GM23248 (cell line): Measurements from ENCODE around the gene ARIH2. TPM values are rescaled to one million over a fixed set of nuclear protein-coding genes. Genes with fewer than 3 reads are reported as not detected.
"Not testable (repeated sequence)": the region's sequence is repeated elsewhere in the genome, so short reads cannot be mapped to it uniquely, and the experiment has no call there.

Experiments used
- DNase-seq: peaks from one replicate; pipeline ENCODE4 v3.0.0-alpha.2; 2015
- H2AFZ ChIP-seq: fragments of 200-600 bp; sonication (generic); 2 replicates; pipeline ENCODE4 v1.6.1; 2016; ENCODE audit warnings: antibody characterized with exemption
- H3F3A ChIP-seq: fragments of 200-600 bp; sonication (generic); 2 replicates; pipeline ENCODE4 v1.6.1; 2016; ENCODE audit warnings: mild to moderate bottlenecking, antibody characterized with exemption, mixed run types; ENCODE audit not compliant: insufficient read depth
- H3K27ac ChIP-seq: fragments of 200-600 bp; sonication (generic); 2 replicates; pipeline ENCODE4 v1.5.1; 2016; ENCODE audit warnings: mild to moderate bottlenecking
- H3K27me3 ChIP-seq: fragments of 200-600 bp; sonication (generic); replicated peaks from 2 replicates; pipeline ENCODE4 v1.6.1; 2016; ENCODE audit warnings: mild to moderate bottlenecking; ENCODE audit not compliant: insufficient read depth
- H3K36me3 ChIP-seq: fragments of 200-600 bp; sonication (generic); 2 replicates; pipeline ENCODE4 v1.6.1; 2016; ENCODE audit warnings: low read depth, mild to moderate bottlenecking
- H3K4me1 ChIP-seq: fragments of 200-600 bp; sonication (generic); 2 replicates; pipeline ENCODE4 v1.6.1; 2016; ENCODE audit warnings: mild to moderate bottlenecking; ENCODE audit not compliant: insufficient read depth
- H3K4me2 ChIP-seq: fragments of 200-600 bp; sonication (generic); one replicate; pipeline ENCODE4 v1.6.1; 2016; ENCODE audit warnings: mild to moderate bottlenecking; ENCODE audit not compliant: unreplicated experiment
- H3K4me3 ChIP-seq: fragments of 200-600 bp; sonication (generic); 2 replicates; pipeline ENCODE4 v1.5.1; 2016; ENCODE audit warnings: mild to moderate bottlenecking
- H3K79me2 ChIP-seq: fragments of 200-600 bp; sonication (generic); 2 replicates; pipeline ENCODE4 v1.6.1; 2016; ENCODE audit warnings: mild to moderate bottlenecking; ENCODE audit not compliant: insufficient read depth
- H3K9ac ChIP-seq: fragments of 200-600 bp; sonication (generic); 2 replicates; pipeline ENCODE4 v1.6.1; 2016; ENCODE audit warnings: mild to moderate bottlenecking
- H3K9me2 ChIP-seq: fragments of 200-600 bp; sonication (generic); 2 replicates; pipeline ENCODE4 v1.6.1; 2016; ENCODE audit warnings: mixed run types, mild to moderate bottlenecking, moderate library complexity; ENCODE audit not compliant: insufficient read depth
- H3K9me3 ChIP-seq: fragments of 200-600 bp; sonication (generic); one replicate; pipeline ENCODE4 v1.6.1; 2017; ENCODE audit warnings: low read depth
- H4K20me1 ChIP-seq: fragments of 200-600 bp; sonication (generic); 2 replicates; pipeline ENCODE4 v1.6.0; 2016; ENCODE audit not compliant: insufficient read depth
- EZH2 ChIP-seq: fragments of 200-600 bp; sonication (generic); IDR thresholded peaks from 2 replicates; pipeline ENCODE4 v1.6.1; 2018; ENCODE audit warnings: antibody characterized with exemption, mild to moderate bottlenecking; ENCODE audit not compliant: insufficient read depth, poor library complexity, severe bottlenecking
- EZH2phosphoT487 ChIP-seq: fragments of 200-600 bp; sonication (generic); IDR thresholded peaks from 2 replicates; pipeline ENCODE4 v1.6.1; 2018; ENCODE audit warnings: antibody characterized with exemption, moderate library complexity, mild to moderate bottlenecking, low read depth; ENCODE audit not compliant: insufficient read depth
- WGBS, 2 experiments: methylation state at CpG; one replicate each; pipeline ENCODE4 v1.1.6; 2015 to 2017; ENCODE audit warnings: low lambda C conversion rate in 2 of 2, low coverage in 1 of 2; ENCODE audit errors: missing lambda C conversion rate in 2 of 2; 5-methylcytosine and 5-hydroxymethylcytosine counted together
- in situ Hi-C: fragments of 300-500 bp; cut with MboI; formaldehyde crosslinking; loops from 2 replicates; pipeline ENCODE4 v1.15.0; 2020
- polyA plus RNA-seq: library from polyadenylated mRNA; unstranded; fragments of >200 nt; fragmentation: Nextera tagmentation; extraction: Ambion mirVana; gene quantifications from 2 replicates; pipeline ENCODE4 v1.2.1, GENCODE V29; 2016
- total RNA-seq: library from RNA; depleted of rRNA; stranded (reverse); fragments of >200 nt; shearing (Covaris generic); gene quantifications from 2 replicates; pipeline ENCODE4 v1.2.3, GENCODE V29; 2014

Gene ARIH2
- total and polyA plus RNA-seq, 2 experiments from 2014 or later: 59.7 to 102 TPM

DNA sequence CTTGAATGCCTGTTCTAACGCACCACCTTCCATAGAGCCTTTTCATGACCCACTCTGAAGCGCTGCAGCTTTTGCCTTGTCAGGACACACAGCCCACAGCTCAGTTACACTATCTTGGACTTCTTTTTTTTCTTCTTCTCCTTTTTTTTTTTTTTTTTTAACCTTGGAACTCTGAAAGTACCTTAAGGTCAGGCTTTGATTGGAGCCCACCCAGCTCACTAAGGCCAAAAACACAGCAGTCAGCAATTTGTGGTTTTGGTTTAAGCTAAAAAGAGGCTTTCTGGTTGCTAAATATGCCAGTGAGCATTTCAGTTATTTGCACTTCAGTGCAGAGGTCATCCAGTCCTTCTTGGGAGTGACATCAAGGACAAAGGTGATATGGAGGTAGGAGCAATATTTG is 21.7 kb upstream of the ARIH2 start:
- in situ Hi-C loops: no loop called here
- WGBS, 2 experiments: 98 to 100% methylated on average over 2 of the region's 2 CpGs
- DNase-seq: no peak

GRCh38 chr3:48897460-48898376 is 20.9 kb upstream of the ARIH2 start:
- H3K9me2 ChIP-seq: no peaks in the 10 kb centered on the region
- WGBS, 2 experiments: 60 to 64% methylated on average over 17 of the region's 17 CpGs
- H3K79me2 ChIP-seq: peaks cover 20% of the 10 kb centered on the region
- no peaks in the 10 kb centered on the region for H3K27me3 ChIP-seq
- H3K4me3 ChIP-seq: peak overlapping the region; percentile 98
- peak overlapping the region; percentile 77 for H3K4me2 ChIP-seq
- H3K4me1 ChIP-seq: peaks cover 9% of the 10 kb centered on the region
- peaks cover 6% of the 10 kb centered on the region; the same call in 1 of the 2 replicates for H3F3A ChIP-seq
- in situ Hi-C loops: no loop called here
- no peaks in the 10 kb centered on the region for H3K36me3 ChIP-seq
- no peak for TF ChIP-seq EZH2phosphoT487
- no peak for TF ChIP-seq EZH2
- H3K9me3 ChIP-seq: no peaks in the 10 kb centered on the region
- peak; percentile 7 for DNase-seq
- H2AFZ ChIP-seq: peak overlapping the region; percentile 98
- peak overlapping the region; percentile 74 for H3K9ac ChIP-seq
- no peaks in the 10 kb centered on the region for H4K20me1 ChIP-seq
- H3K27ac ChIP-seq: peak overlapping the region; percentile 23; the same call in 1 of the 2 replicates

More for the DNA sequence above, 21.7 kb upstream of the ARIH2 start:
- no peak for TF ChIP-seq EZH2phosphoT487
- TF ChIP-seq EZH2: no peak
- H3K27me3 ChIP-seq: no peaks in the 10 kb centered on the region
- H3K9me2 ChIP-seq: no peaks in the 10 kb centered on the region
- peaks cover 6% of the 10 kb centered on the region; the same call in 1 of the 2 replicates for H3F3A ChIP-seq
- peaks cover 9% of the 10 kb centered on the region for H3K4me1 ChIP-seq
- no peak overlapping the region for H3K27ac ChIP-seq
- no peaks in the 10 kb centered on the region for H3K9me3 ChIP-seq
- no peak overlapping the region for H3K4me2 ChIP-seq
- H3K9ac ChIP-seq: no peak overlapping the region
- no peaks in the 10 kb centered on the region for H3K36me3 ChIP-seq
- peaks cover 20% of the 10 kb centered on the region for H3K79me2 ChIP-seq
- H2AFZ ChIP-seq: no peak overlapping the region
- H4K20me1 ChIP-seq: no peaks in the 10 kb centered on the region
- H3K4me3 ChIP-seq: no peak overlapping the region

- Histone ChIP-seq H3K27ac (peak within 1 kb of the TSS; percentile 23; the same call in 1 of the 2 replicates), H3K36me3 (no peaks in the 10 kb centered on the region), H3K27me3 (no peaks in the 10 kb centered on the region), H3F3A (peaks cover 6% of the 10 kb centered on the region; the same call in 1 of the 2 replicates), H3K9ac (peak within 1 kb of the TSS; percentile 74), H2AFZ (peak within 1 kb of the TSS; percentile 98), H3K4me2 (peak within 1 kb of the TSS; percentile 77), H3K4me1 (peaks cover 9% of the 10 kb centered on the region), H3K9me3 (no peaks in the 10 kb centered on the region), H3K9me2 (no peaks in the 10 kb centered on the region), H3K4me3 (peak within 1 kb of the TSS; percentile 98), H4K20me1 (no peaks in the 10 kb centered on the region), H3K79me2 (peaks cover 20% of the 10 kb centered on the region)
- WGBS, 2 experiments: 2 to 3% methylated on average over 49 to 54 of the region's 54 CpGs
- in situ Hi-C loops: no loop called here
- peak; percentile 94 for DNase-seq
- TF ChIP-seq EZH2 (no peak), EZH2phosphoT487 (no peak)
These were observed 20.0 kb upstream of the ARIH2 start, which contains the start of gene SLC25A20 for GRCh38 chr3:48898383-48899234. Gene SLC25A20, minus strand, starts transcription at chr3:48898882. Its CDS starts 88 bp downstream, at chr3:48898794.

DNA sequence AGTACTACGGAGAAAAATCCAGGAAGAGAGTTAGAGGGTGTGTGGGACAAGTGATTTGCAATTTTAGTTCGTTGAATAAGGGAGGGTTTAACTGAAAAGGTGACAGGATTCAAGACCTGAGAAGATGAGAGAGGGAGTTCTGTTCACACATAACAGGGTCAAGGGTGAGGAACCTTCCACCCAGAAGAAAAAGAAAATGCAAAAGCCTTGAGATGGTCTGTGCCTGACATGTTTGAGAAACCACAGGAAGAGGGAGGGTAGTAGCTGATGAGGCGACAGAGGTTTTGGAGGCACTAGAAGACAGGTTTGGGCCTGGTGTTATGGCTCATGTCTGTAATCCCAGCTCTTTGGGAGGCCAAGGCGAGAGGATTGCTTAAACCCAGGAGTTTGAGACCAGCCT is 19.4 kb upstream of the ARIH2 start:
- TF ChIP-seq EZH2phosphoT487: no peak
- no peak for TF ChIP-seq EZH2
- Histone ChIP-seq H3K4me1 (peaks cover 9% of the 10 kb centered on the region), H3K9me3 (no peaks in the 10 kb centered on the region), H3K79me2 (peaks cover 20% of the 10 kb centered on the region), H3K4me2 (peak overlapping the region; percentile 77), H3F3A (peaks cover 6% of the 10 kb centered on the region; the same call in 1 of the 2 replicates), H4K20me1 (no peaks in the 10 kb centered on the region), H3K4me3 (peak overlapping the region; percentile 98), H3K9me2 (no peaks in the 10 kb centered on the region), H3K9ac (peak overlapping the region; percentile 74; the same call in 1 of the 2 replicates), H2AFZ (peak overlapping the region; percentile 98), H3K27me3 (no peaks in the 10 kb centered on the region), H3K27ac (no peak overlapping the region), H3K36me3 (no peaks in the 10 kb centered on the region)
- in situ Hi-C loops: no loop called here
- 85 to 87% methylated on average over 4 of the region's 4 CpGs for WGBS, 2 experiments
- DNase-seq: no peak

DNA sequence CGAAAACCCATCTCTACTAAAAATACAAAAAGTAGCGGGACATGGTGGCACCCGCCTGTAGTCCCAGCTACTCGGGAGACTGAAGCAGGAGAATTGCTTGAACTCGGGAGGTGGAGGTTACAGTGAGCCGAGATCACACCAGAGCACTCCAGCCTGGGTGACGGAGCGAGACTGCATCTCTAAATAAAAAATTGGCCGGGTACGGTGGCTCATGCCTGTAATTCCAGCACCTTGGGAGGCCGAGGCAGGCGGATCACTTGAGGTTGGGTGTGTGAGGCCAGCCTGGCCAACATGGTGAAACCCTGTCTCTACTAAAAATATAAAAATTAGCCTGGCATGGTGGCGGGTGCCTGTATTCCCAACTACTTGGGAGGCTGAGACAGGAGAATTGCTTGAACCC is 11.6 kb upstream of the ARIH2 start:
- H2AFZ ChIP-seq, DNase-seq, H3K4me2 ChIP-seq, in situ Hi-C loops, H3K9me3 ChIP-seq, H3F3A ChIP-seq, H3K27ac ChIP-seq, H3K9me2 ChIP-seq, H3K79me2 ChIP-seq, H3K36me3 ChIP-seq, H3K9ac ChIP-seq, H3K27me3 ChIP-seq, H3K4me1 ChIP-seq, H4K20me1 ChIP-seq, H3K4me3 ChIP-seq: not testable (repeated sequence)
- 96 to 97% methylated on average over 13 of the region's 13 CpGs for WGBS, 2 experiments
